IPS-NIHi11 (cell line): Measurements from ENCODE around the gene ERRFI1.
"Not testable (repeated sequence)": the region's sequence is repeated elsewhere in the genome, so short reads cannot be mapped to it uniquely, and the experiment has no call there.

Experiments used
- DNase-seq: peaks from one replicate; pipeline ENCODE4 v3.0.0; 2012; ENCODE audit warnings: mixed read lengths, low spot score

The ERRFI1 gene, protein sequence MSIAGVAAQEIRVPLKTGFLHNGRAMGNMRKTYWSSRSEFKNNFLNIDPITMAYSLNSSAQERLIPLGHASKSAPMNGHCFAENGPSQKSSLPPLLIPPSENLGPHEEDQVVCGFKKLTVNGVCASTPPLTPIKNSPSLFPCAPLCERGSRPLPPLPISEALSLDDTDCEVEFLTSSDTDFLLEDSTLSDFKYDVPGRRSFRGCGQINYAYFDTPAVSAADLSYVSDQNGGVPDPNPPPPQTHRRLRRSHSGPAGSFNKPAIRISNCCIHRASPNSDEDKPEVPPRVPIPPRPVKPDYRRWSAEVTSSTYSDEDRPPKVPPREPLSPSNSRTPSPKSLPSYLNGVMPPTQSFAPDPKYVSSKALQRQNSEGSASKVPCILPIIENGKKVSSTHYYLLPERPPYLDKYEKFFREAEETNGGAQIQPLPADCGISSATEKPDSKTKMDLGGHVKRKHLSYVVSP

DNA sequence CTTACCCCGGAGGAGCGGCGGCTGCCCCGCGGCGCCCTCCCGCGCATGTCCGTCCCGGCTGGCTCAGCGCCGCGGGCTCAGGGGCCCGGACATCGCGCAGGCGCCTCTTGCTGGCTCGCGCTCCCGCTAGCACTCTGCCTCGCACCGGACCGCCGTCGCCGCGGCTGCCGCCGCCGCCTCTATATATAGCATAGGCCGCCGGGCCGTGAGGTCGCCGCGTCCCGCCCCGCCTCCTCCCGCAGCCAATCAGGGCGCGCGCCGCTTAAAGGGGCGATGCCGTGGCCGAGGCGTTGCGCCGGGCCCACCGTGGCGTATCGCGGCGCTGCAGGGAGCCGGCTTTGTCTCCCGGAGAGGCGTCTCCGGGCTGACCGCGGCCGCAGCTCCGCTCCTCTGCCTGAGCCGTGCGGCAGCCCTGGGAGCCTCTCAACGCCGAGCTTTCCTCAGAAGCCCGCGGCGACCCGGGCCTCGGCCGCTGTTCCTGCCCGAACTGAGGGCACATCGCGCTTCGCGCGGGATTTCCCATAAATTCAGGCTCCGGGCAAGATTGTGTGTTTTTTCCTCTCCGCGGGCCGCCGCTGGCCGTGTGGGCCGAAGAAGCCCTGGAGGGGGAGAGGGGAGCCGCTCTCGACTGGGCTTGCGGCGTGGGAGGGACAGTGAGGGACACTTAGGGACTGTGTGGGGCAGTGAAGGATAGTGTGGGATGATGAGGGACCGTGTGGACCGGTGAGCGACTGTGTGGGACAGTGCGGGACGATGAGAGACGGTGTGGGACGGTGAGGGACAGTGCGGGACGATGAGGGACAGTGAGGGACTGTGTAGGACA, at the start of gene ERRFI1:
ERRFI1 (minus strand) TSS at position 157 of the 823 bp plus-strand sequence. CDS start 10,690 bp downstream, outside the sequence.
- peak; percentile 96 for DNase-seq

- DNase-seq = no peak
Measured at GRCh38 chr1:8075511-8076051, 49.5 kb upstream of the ERRFI1 start.

GRCh38 chr1:8073112-8073855, 47.2 kb upstream of the ERRFI1 start:
- no peak for DNase-seq

- DNase-seq = peak; percentile 60
Measured at GRCh38 chr1:8070381-8070811, 44.3 kb upstream of the ERRFI1 start.

DNA sequence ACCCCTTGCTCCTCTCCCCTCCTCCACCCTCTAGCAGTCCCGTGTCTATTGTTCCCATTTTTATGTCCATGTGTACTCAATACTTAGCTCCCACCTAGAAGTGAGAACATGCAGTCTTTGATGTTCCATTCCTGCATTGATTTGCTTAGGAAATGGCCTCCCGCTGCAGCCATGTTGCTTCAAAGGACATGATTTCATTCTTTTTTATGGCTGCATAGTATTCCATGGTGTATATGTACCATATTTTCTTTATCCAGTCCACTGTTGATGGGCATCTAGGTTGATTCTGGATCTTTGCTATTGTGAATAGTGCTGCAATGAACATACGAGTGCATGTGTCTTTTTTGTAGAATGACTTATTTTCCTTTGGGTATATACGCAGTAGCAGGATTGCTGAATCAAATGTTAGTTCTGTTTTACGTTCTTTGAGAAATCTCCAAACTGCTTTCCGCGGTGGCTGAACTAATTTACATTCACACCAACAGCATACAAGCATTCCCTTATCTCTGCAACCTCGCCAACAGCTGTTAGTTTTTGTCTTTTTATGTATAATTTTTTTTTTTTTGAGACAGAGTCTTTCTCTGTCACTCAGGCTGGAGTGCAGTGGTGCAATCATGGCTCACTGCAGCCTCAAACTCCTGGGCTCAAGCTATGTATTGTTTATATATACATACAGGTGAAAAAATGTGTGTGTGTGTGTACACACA, 43.7 kb upstream of the ERRFI1 start:
- not testable (repeated sequence) for DNase-seq

DNA sequence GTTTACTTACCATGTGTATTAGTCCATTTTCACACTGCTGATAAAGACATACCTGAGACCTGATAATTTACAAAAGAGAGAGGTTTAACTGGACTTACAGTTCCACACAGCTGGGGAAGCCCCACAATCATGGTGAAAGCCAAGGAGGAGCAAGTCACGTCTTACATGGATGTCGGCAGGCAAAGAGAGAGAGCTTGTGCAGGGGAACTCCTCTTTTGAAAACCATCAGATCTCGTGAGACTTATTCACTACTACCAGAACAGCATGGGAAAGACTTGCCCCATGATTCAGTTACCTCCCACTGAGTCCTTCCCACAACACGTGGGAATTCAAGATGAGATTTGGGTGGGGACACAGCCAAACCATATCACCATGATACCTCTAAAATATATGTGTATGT, 39.3 kb upstream of the ERRFI1 start:
- no peak for DNase-seq

- DNase-seq = no peak
Measured at GRCh38 chr1:8063298-8064036, 37.4 kb upstream of the ERRFI1 start.

DNA sequence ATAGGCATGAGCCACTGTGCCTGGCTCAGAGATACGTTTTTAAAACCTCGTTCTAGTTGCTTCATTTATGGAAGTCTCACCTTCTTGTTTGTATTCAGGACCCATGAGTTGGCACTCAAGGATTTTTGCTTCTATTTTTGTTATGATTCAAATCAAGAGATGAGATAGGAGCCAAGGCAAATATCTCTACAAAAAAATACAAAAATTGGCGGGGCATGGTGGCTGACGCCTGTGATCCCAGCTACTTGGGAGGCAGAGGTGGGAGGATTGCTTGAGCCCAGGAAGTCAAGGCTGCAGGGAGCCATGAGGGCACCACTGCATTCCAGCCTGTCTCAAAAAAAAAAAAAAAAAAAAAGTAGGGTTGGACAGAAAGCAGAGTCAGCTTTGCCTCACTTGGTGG, 36.8 kb upstream of the ERRFI1 start:
- DNase-seq = no peak

DNA sequence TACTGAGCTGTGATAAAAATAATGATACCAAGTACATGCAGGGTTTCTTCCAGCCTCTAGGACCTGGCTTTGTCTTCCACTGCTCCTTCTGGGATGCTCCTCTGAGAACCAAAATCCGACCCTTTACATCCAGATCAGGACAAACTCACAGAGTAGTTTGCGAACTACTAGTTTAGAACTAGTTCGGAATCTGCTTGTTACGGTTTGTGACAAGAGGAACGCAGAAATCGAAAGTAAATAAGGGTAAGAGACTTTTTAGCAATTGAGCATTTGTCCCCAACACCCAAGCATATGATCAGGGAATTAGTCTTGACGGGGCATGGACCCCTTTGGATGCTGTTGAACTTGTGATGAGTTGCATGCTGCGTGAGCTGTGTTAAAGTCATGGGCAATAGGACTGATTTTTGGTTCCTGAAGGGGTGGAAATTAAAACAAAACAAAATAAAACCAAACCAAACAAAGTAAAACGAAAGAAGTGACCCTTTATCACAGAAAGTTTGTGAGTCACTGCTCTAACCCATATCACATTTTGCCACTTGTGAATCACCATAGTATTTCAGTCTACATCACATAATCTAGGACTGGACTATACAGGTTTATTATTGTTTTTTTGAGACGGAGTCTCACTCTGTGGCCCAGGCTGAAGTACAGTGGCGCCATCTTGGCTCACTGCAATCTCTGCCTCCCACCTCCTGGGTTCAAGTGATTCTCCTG, 35.7 kb upstream of the ERRFI1 start:
- DNase-seq = no peak

GRCh38 chr1:8061210-8061609, 35.1 kb upstream of the ERRFI1 start:
- DNase-seq = no peak

- no peak for DNase-seq
Measured at GRCh38 chr1:8059161-8059622, 33.1 kb upstream of the ERRFI1 start.

GRCh38 chr1:8057779-8058178, 31.7 kb upstream of the ERRFI1 start:
- DNase-seq = not testable (repeated sequence)

- DNase-seq = no peak
Measured at GRCh38 chr1:8055973-8056372, 29.9 kb upstream of the ERRFI1 start.

- no peak for DNase-seq
Measured at GRCh38 chr1:8053878-8054567, 27.9 kb upstream of the ERRFI1 start.

DNA sequence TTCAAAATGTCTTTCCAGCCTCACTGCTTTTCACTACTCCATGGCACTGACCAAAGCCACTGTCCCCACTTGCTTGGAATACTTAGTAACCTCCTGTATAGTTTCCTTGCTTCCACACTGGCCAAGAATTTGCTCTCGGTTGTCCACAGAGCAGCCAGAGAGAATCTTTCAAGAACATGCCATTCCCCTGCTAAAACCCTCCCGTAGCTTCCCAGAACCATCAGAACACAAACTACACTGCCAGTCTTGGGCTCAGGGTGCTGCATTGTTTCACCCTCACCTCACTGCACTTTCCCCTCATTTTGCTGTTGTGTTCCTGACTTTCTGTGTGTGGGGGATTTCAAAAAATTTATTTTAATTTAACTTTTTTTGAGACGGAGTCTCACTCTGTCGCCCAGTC, 25.5 kb upstream of the ERRFI1 start:
- no peak for DNase-seq

DNA sequence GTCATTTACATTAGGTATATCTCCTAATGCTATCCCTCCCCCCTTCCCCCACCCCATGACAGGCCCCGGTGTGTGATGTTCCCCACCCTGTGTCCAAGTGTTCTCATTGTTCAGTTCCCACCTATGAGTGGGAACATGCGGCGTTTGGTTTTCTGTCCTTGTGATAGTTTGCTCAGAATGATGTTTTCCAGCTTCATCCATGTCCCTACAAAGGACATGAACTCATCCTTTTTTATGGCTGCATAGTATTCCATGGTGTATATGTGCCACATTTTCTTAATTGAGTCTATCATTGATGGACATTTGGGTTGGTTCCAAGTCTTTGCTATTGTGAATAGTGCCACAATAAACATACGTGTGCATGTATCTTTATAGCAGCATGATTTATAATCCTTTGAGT, 23.1 kb upstream of the ERRFI1 start:
- DNase-seq = not testable (repeated sequence)

- no peak for DNase-seq
Measured at GRCh38 chr1:8047686-8048445, 21.8 kb upstream of the ERRFI1 start.

DNA sequence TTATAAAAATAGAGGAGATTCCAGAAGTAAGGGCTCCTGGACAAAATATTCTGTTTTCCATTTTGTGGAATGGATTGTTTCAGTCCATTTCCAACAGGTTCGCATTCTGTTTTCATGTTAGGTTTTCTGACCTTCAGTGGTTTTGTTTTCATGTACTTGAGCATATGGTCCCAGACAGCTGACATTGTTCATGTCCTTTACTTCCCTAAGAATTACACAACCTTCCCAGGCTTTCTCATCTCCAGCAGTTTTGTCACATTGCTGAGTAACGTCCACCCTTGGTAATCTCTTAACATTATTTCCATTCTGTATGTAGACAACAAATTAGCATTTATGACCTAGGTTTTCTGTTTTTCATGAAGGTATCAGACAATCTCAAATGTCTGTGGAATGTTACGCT, 21.0 kb upstream of the ERRFI1 start:
- DNase-seq = no peak
